ENCODE data around the gene PPP3R1.
A peak's percentile ranks its signal among the peaks of the same experiment; 100 is the strongest.

The PPP3R1 gene

GRCh38 chr2:68151037-68151436, 101.3 kb downstream of the PPP3R1 start:
- no peak for DNase-seq (ENCODE audit: low spot score)

GRCh38 chr2:68141875-68142274, 110.5 kb downstream of the PPP3R1 start:
- DNase-seq (ENCODE audit: low spot score): no peak

GRCh38 chr2:68135448-68136320, 116.6 kb downstream of the PPP3R1 start:
- peak; percentile 47 for DNase-seq (ENCODE audit: low spot score)

- DNase-seq (ENCODE audit: low spot score): no peak
Measured at GRCh38 chr2:68134554-68134953, 117.8 kb downstream of the PPP3R1 start.

- DNase-seq (ENCODE audit: low spot score): no peak
Measured at GRCh38 chr2:68134120-68134519, 118.2 kb downstream of the PPP3R1 start.
